ENCODE data around the gene KLK6.
"Not testable (repeated sequence)": the region's sequence is repeated elsewhere in the genome, so short reads cannot be mapped to it uniquely, and the experiment has no call there.

Gene KLK6

DNA sequence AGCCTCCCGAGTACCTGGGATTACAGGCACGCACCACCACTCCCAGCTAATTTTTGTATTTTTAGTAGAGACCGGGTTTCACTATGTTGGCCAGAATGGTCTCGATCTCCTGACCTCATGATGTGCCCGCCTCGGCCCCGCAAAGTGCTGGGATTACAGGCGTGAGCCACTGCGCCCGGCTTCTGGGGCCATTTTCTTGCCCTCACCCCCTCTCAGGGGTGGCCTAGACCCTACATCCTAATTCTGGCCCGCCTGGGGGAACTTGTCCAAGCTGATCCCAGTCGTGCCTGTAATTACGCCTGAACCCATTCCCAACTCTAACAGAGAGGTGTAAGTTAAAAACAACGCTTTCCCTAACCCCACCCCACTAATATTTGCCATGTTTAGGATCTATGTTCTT, 15.0 kb upstream of the KLK6 start:
- not testable (repeated sequence) for DNase-seq

- no peak for DNase-seq
These were observed 14.4 kb upstream of the KLK6 start, which contains the start of gene KLK7 for GRCh38 chr19:50983625-50984292. Gene KLK7 (minus strand): TSS chr19:50983917. CDS start chr19:50982399, 1,518 bp downstream.

DNA sequence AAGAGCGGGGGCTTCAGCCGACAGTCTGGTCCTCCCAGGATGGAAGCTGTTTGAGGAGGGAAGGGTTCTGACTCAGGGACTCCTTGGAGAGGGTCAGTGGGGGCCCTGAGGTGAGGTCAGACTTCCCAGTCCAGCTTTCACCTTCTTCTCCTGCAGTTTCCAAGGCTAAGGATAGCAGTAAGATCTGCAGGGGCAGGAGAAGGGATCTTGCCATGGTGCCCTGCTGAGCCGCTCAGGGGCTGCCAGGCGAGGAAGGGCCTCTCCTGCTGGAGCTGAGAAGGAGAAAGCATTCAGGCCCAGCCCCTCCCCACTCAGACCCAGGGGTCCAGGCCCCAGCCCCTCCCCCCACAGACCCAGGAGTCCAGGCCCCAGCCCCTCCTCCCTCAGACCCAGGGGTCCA, 12.8 kb upstream of the KLK6 start:
- no peak for DNase-seq

- DNase-seq, result no peak
These were observed 12.3 kb upstream of the KLK6 start for GRCh38 chr19:50981587-50982146.

GRCh38 chr19:50980208-50980607, 10.8 kb upstream of the KLK6 start:
- DNase-seq, result no peak

GRCh38 chr19:50979758-50980157, 10.4 kb upstream of the KLK6 start:
- DNase-seq, result no peak

DNA sequence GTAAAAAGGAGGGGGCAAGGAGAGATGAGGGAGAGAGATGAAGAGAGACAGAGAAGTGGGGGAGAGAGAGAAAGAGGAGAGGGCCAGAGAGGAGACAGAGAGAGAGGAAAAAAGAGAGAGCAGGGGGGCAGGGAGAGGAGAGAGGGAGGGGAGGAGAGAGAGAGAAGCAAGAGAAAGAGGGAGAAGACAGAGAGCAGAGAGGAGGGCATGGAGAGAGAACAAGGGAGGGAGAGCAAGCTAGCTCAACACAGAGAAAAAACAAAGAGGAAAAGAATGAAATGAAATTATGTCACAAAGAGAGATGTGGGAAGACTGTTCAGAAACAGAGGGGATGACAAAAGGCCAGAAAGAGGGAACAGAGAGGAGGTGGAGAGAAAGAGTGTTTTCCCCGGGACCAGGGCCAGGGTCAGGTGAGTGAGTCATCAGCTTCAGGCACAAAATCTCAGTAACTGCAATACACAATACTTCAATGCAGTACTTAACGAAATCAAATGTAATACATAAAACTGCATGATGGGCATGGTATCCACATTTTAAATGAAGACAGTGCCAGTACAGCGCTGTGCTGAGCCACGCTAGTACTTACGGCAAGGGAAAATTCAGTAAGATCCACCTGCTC, 9.5 kb upstream of the KLK6 start:
- DNase-seq, result no peak

GRCh38 chr19:50977626-50978025, 8.2 kb upstream of the KLK6 start:
- DNase-seq, result no peak

GRCh38 chr19:50975766-50976165, 6.4 kb upstream of the KLK6 start:
- DNase-seq, result no peak

- DNase-seq, result no peak
These were observed 5.5 kb upstream of the KLK6 start for GRCh38 chr19:50974702-50975556.

- DNase-seq, result no peak
These were observed 3.5 kb upstream of the KLK6 start for GRCh38 chr19:50972795-50973376.

GRCh38 chr19:50969810-50970209, 419 bp upstream of the KLK6 start:
- DNase-seq, result not testable (repeated sequence)

- DNase-seq, result no peak
These were observed 527 bp downstream of the KLK6 start for GRCh38 chr19:50968716-50969412.

DNA sequence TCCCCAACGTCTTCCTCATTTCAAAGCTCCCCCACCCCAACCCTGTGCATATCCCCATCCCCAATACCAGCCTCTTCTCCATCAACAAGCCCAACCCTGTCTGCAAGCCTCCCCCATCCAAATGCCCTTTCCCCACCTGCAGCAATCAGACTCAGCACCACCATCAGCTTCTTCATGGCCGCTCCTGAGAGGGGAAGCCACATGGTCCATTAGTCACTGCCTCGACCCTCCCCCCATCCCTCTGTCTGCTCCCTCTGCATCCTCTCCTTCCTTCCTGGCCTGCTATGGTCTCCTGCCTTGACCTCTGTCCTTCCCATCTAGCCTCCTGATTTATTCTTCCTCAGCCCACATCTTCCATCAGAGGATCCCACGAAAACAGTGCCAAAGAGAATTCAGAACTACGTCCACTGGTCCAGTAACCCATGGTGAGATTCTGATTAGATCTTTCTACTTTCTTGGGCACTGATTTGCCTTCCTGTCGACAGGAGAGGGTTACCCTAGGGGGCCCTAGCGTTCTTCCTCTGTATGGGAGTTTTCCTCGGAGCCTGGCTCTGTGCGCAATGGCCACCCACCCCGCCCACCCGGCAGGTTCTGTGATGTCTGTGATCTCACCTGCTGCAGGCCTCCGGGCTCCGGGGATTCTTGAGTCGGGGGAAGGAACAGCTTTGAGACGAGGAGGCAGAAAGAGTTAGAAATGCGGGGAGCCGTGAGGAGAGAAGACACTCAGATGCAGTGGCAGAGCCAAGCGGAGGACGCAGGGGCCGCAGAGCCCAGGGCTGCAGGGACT, 1.3 kb downstream of the KLK6 start:
- no peak for DNase-seq

DNA sequence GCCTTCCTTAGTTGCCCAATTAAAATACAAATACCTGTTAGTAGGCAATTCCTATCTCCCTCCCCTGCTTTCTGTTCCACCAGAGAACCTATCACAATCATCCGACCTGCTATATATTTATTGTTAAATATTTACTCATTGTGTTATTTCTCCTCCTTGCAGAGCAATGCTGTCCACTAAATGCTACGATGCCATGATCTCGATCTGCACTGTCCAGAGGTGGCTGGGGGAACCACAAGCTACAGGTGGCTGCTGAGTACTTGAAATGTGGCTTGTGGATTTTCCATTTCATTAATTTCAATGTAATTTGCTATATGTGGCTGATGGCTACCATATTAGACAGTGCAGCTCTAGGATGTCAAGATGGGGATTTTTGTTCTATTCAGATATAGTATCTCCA, 5.1 kb downstream of the KLK6 start:
- DNase-seq, result no peak

DNA sequence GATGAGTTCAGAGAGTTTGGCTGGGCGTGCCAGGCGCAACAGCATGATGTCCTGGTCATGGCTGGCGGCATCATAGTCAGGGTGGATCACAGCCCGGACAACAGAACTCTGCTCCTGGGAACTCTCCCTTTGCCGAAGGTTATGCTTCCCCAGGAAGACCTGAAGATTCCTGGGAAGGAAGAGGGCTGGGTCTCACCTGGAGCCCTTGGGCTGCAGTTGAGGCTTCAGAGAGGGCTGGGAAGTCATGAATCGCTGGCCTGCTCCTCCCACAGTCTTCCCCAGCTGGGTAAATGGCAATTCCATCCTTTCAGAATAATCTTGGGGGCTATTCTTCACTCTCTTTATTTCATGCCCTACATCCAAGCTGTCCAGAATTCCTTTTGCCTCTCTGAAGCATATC, 6.0 kb downstream of the KLK6 start:
- DNase-seq, result no peak

GRCh38 chr19:50962245-50962644, 7.1 kb downstream of the KLK6 start:
- no peak for DNase-seq

DNA sequence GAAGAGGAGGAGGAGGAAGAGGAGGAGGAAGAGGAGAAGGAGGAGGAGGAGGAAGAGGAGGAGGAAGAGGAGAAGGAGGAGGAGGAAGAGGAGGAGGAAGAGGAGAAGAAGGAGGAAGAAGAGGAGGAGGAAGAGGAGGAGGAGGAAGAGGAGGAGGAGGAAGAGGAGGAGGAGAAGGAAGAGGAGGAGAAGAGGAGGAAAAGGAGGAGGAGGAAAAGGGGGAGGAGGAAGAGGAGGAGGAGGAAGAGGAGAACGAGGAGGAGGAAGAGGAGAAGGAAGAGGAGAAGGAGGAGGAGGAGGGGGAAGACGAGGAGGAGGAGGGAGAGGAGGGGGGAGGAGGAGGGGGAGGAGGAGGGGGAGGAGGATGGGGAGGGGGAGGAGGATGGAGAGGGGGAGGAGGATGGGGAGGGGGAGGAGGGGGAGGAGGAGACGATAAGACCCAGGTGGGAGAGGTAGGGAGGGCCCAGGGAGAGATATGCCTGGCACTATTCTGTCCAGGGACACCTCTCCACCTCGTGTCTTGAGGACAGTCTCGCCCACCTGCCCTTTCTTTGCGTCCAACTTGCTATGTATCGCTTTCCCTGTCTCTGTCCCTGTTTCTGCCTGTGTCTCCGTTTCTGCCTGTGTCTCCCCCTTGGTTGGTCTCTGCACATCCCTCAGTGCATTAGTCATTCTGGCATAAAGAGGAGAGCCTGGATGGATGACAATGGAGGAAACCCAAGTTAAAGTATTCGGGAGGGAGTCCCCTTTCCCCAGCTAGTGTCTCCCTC, 9.5 kb downstream of the KLK6 start:
- no peak for DNase-seq

DNA sequence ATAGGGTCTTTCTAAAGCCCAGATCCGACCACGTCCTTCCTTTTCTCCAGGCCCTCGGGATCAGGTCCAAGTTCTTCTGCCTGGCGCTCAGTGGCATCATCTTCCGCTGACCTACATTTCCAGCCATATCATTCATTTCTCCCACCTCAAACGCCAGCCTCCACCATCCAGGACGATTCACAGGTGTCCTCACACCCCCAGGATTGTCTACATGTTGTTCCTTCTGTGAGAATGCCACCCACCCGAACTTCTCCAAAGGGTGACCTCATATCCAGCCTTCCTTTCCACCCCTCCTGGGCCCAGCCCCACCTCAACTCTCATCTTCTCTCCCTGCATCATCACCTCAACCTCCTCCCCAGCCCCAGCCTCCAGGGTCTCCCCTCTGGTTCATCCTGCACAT, 11.8 kb downstream of the KLK6 start:
- no peak for DNase-seq

DNA sequence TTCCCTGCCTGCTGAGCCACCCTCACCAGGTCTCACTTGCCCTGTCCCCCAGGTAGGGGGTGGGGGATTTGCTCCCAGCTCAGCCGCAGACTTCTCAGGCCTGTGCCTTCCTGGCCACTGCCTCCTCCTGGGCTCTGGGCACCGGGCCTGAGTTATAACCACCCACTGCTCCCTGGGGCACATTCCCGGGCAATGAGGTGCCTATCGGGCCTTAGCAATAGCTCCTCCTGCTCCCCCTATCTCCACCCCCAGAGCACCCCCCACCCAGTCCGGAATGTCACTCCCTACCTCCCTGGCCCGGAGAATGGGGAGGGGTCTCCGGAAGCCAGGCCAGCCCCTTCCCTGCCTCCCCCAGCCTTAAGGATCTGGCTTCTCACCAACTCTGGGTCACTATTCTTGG, 16.5 kb downstream of the KLK6 start, which contains the start of gene KLK5:
Gene KLK5, minus strand, starts transcription at position 129 of the 400 bp plus-strand sequence. CDS start 381 bp downstream, outside the sequence.
- no peak for DNase-seq

DNA sequence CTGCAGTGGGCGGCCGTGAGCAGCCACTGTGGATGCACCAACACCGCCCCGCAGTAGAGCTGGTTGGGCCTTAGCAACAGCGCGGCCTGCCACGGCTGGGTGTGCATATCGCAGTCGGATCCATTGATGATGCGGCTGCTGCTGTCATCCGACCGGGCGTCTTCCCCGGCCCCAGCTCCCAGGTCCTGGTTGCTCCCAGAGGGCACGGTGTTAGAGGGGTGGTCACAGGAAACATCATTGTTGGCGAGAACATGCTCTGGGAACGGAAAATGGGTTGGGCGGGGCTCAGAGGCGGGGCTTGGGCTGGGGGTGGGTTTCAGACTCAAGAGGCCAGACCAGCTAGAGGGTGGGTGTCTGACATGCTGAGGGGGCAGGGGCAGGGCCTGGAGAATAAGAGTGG, 19.5 kb downstream of the KLK6 start:
- no peak for DNase-seq

Measured in stimulated activated CD4-positive, alpha-beta T cell treated with anti-CD3 and anti-CD28 coated beads, Interleukin-2, amount 100 ng/mL, for 48 hours (primary cell).